ENCODE data around the gene C1QTNF1.

Gene C1QTNF1, protein sequence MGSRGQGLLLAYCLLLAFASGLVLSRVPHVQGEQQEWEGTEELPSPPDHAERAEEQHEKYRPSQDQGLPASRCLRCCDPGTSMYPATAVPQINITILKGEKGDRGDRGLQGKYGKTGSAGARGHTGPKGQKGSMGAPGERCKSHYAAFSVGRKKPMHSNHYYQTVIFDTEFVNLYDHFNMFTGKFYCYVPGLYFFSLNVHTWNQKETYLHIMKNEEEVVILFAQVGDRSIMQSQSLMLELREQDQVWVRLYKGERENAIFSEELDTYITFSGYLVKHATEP

DNA sequence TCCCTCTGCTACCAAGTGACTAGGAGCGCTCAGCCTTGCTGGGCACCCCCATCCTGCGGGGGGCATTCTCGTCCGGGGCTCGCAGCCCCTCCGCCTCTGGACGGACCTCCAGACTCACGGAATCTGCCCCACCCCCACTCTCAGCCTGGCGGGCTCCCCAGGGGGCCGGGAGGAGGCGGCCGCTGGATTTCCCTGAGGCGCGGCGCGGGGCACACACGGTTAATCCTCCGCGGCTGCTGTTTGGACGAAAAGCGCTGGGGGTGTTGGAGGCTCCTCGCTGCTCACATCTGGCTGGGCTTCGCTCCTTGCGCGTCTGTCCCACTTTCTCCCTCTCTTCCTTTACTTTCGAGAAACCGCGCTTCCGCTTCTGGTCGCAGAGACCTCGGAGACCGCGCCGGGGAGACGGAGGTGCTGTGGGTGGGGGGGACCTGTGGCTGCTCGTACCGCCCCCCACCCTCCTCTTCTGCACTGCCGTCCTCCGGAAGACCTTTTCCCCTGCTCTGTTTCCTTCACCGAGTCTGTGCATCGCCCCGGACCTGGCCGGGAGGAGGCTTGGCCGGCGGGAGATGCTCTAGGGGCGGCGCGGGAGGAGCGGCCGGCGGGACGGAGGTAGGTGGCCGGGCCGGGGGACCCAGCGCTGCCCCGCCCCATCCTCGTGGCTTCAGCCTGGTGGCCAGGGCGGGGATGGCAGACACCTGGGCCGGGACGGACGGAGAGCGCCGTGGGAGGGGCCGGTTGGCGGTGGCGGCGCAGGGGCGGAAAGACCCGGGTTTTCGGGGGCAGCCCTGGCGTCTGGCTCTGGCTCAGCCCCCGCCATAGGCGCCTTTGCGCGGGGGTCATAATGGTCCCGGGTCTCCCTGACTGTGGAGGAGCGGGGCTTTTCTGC lies at the start of gene C1QTNF1:
Gene C1QTNF1 (plus strand): TSS at position 284 of the 886 bp plus-strand sequence. CDS start 19,800 bp downstream, outside the sequence.
- H3K4me3 ChIP-seq (ENCODE audit: low read depth, low read length) = peak within 1 kb of the TSS; percentile 72
- DNase-seq (ENCODE audit: low read depth) = peak; percentile 65
- TF ChIP-seq, protein P1, sequence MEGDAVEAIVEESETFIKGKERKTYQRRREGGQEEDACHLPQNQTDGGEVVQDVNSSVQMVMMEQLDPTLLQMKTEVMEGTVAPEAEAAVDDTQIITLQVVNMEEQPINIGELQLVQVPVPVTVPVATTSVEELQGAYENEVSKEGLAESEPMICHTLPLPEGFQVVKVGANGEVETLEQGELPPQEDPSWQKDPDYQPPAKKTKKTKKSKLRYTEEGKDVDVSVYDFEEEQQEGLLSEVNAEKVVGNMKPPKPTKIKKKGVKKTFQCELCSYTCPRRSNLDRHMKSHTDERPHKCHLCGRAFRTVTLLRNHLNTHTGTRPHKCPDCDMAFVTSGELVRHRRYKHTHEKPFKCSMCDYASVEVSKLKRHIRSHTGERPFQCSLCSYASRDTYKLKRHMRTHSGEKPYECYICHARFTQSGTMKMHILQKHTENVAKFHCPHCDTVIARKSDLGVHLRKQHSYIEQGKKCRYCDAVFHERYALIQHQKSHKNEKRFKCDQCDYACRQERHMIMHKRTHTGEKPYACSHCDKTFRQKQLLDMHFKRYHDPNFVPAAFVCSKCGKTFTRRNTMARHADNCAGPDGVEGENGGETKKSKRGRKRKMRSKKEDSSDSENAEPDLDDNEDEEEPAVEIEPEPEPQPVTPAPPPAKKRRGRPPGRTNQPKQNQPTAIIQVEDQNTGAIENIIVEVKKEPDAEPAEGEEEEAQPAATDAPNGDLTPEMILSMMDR (conservative IDR thresholded peaks at IDR 0.05; ENCODE audit: low read depth, low read length) = peak; percentile 17

DNA sequence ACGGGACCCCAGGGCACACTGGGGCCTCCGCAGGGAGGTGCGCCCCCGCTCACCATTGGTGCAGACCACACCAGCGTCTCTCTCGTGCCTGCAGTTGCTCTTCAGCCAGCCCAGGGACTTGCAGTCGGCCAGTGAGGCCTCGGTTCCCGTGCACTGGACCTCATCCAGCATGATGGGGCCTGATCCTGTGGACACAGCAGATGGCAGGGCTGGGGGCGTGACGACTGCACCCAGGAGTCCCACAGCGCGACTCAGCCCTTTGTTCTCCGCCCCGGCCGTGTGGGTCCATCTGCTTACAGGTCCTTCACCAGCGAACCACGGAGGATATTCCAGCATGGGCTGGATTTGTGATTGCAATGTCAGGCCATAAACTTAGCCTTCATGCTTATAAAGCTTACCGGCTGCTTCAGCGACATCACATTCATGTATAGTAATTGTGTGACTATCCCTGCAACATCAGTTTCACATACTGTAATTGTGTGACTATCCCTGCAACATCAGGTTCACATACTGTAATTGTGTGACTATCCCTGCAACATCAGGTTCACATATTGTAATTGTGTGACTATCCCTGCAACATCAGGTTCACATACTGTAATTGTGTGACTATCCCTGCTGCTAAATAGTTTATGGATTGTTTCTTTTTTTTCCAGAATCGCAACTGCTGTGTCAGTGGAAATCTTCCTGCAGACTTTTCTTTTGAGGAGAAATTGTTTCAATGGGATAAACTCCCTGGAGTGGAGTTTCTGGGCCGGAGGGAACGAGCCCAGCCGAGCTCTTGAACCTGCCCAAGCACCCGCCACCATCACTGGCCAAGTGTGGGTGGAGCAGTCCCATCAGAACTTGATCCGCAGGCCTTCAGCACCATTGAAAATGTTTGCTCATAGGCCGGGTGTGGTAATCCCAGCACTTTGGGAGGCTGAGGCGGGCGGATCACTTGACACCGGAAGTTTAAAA lies 49.1 kb upstream of the C1QTNF1 start:
- peak; percentile 86 for DNase-seq (ENCODE audit: low read depth)
- no peak overlapping the region for H3K4me3 ChIP-seq (ENCODE audit: low read depth, low read length)
- TF ChIP-seq, protein P1 (conservative IDR thresholded peaks at IDR 0.05; ENCODE audit: low read depth, low read length) = no peak

DNA sequence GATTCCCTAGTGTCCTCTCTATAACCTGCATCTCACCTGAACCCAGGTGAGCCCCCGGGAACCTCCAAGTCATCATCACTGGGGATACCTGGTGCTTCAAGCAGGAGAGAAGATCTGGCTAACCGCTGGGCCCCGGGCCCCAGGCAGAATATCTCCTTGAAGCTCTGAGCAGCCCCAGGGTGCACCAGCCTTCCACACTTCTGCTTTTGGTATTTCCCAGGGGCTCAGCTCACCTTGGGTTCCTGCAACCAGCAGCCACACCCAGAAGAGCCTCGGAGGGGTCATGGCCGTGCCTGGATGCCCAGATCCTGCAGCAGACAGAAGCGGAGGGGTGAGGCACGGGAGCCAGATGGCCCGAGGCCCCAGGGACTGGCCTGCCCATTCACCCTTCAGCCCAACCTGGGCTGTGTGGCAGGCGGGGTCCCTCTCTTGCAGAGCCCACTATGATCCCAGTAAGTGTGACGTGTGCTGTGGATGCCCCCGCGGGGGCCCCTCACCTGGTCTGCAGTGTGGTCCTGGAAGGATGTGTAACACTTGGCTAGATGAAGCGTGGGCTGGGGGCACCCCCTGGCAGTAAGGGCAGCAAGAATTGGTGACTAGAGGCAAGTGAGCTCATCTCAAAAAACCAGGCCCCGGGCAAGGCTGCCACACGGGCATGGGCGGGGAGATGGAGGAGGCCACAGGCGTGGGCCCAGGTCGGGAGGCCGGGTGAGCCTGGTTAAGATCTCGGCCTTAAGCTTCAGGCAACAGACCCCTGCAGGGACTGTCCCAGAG lies 46.9 kb upstream of the C1QTNF1 start:
- H3K4me3 ChIP-seq (ENCODE audit: low read depth, low read length) = no peak overlapping the region
- TF ChIP-seq, protein P1 (conservative IDR thresholded peaks at IDR 0.05; ENCODE audit: low read depth, low read length) = no peak
- no peak for DNase-seq (ENCODE audit: low read depth)

DNA sequence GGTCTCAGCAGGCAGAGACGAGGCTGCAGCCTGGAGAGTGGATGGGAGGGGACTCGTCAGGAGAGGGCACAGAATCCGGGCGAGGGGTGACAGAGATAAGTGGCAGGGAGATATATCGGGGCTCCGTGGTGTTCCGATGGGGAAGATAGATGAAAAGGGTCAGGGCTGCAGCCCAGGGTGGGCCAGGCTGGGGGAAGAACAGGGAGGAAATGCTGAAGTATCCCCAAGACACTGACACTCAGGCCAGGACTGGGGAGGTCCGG lies 46.4 kb upstream of the C1QTNF1 start:
- DNase-seq (ENCODE audit: low read depth) = no peak
- TF ChIP-seq, protein P1 (conservative IDR thresholded peaks at IDR 0.05; ENCODE audit: low read depth, low read length) = no peak
- no peak overlapping the region for H3K4me3 ChIP-seq (ENCODE audit: low read depth, low read length)

DNA sequence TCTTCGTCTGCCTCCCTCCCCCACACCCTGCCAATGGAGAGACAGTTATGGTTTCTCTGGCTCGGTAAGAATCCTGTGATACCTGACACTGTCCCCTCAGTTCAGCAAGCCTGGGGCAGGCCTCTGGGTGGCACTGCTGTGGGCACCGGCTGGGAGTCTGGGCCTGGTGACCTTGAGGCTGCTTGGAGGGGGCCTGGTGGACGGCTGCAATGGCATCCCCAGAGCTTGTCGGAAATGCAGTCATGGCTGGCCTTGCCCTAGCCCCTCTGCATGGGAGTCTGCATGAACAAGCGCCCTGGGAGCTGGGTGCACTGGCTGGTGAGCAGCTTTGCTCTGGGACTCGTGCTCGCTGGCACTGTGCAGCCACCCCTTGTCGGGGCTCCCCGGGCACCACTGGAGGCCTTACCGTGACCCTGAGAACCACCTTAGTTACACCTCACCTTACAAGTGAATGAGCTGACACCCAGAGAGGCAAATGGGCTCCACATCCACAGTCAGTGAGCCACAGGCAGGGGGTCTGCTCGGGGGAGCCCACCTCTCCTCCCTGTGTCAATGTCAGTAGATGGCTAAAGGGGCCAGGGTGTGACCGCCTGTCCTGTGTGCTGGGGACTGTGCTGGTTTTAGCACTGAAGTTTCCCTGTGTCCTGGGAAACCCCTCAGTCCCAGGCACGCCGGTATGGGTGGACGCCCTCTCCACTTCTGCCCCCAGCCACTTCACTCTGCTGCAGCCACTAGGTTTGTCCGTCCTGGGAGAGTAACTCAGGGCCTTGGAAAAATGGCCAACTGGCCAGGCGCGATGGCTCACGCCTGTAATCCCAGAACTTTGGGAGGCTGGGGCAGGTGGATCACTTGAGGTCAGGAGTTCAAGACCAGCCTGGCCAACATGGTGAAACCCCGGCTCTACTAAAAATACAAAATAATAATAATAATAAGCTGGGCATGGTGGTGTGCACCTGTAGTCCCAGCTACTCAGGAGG lies 45.7 kb upstream of the C1QTNF1 start:
- TF ChIP-seq, protein P1 (conservative IDR thresholded peaks at IDR 0.05; ENCODE audit: low read depth, low read length) = peak; percentile 6
- peak overlapping the region; percentile 11 for H3K4me3 ChIP-seq (ENCODE audit: low read depth, low read length)
- no peak for DNase-seq (ENCODE audit: low read depth)

All from choroid plexus epithelial cell (primary cell).